GM20000 (cell line): ENCODE data around the gene LIF.

ENCODE experiments used
- DNase-seq: peaks from one replicate; pipeline ENCODE4 v3.0.0; 2012; ENCODE audit warnings: low spot score
- CTCF ChIP-seq: IDR thresholded peaks from 2 replicates; pipeline ENCODE4 v1.5.1; 2012; ENCODE audit warnings: mild to moderate bottlenecking, control low read depth; ENCODE audit errors: extremely low read depth, missing control alignments

The LIF gene

GRCh38 chr22:30286813-30287647 lies 40.5 kb upstream of the LIF start:
- peak; percentile 86 for DNase-seq

GRCh38 chr22:30286331-30286730 lies 39.8 kb upstream of the LIF start:
- no peak for TF ChIP-seq CTCF
- no peak for DNase-seq

More at GRCh38 chr22:30286813-30287647, 40.5 kb upstream of the LIF start:
- peak; percentile 92 for TF ChIP-seq CTCF

DNA sequence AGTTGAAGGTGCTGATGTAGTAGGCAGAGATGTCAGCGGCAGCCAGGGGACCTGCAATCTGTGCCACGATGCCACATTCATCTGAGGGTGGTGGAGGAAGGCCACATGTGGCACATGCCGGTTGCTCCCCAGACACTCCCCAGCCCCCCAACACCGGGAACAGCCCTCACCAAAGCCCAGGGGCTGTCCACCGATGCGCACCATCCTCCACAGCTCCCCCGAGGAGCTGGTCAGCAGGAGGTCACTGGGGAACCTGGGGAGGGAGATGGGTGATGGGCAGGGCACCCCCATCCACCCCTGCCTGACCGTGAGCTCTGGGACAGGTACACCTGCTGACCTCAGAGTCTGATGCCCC lies 39.3 kb upstream of the LIF start:
- no peak for DNase-seq
- TF ChIP-seq CTCF = no peak

GRCh38 chr22:30285176-30285845 lies 38.8 kb upstream of the LIF start:
- DNase-seq = no peak
- TF ChIP-seq CTCF = no peak

- TF ChIP-seq CTCF = no peak
- DNase-seq = no peak
Observed at GRCh38 chr22:30284666-30285065, 38.1 kb upstream of the LIF start.

DNA sequence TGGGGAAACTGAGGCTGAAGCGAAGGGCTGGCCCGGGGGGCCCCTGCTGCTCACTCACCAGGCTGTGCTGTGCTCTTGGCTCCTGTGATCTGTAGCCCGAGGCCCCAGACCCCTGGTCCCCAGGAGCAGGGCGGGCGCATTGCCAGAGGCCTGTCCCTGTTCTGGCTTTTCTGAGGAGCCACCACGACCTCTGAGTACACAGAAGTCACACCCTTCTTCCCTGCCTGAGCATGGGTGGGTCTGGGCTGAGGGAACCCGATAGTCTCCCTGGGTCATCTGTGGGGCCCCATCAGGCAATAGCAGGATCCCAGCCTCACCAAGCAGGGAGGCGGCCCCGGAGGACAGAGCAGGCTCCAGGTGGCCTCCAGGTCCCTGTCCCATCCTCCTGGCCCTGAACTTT lies 37.6 kb upstream of the LIF start:
- no peak for DNase-seq
- no peak for TF ChIP-seq CTCF

GRCh38 chr22:30283342-30283741 lies 36.8 kb upstream of the LIF start:
- TF ChIP-seq CTCF = no peak
- no peak for DNase-seq
